ENCODE results near the gene STAG2.

- TF ChIP-seq CTCF (IDR thresholded peaks at IDR 0.05): no peak
- TF ChIP-seq POLR2A (IDR thresholded peaks at IDR 0.05): no peak
These were observed 1.4 kb downstream of the STAG2 start for GRCh38 chrX:123962794-123963373.
